Progenitor cell of endocrine pancreas (in vitro differentiated cells): ENCODE measurements around the gene RPL18. TPM values are rescaled to one million over a fixed set of nuclear protein-coding genes. Genes with fewer than 3 reads are reported as not detected.
A peak's percentile ranks its signal among the peaks of the same experiment; 100 is the strongest.

Source experiments
- DNase-seq: peaks from one replicate; pipeline ENCODE4 v3.0.0; 2021; ENCODE audit warnings: low spot score; ENCODE audit not compliant: unreplicated experiment
- H3K27ac Mint-ChIP-seq: 2 replicates; pipeline ENCODE4 v1.8.0; 2021; ENCODE audit warnings: mild to moderate bottlenecking, moderate library complexity, mixed read lengths
- H3K27me3 Mint-ChIP-seq: 2 replicates; pipeline ENCODE4 v1.8.0; 2021; ENCODE audit warnings: mixed read lengths
- H3K36me3 Mint-ChIP-seq: 2 replicates; pipeline ENCODE4 v1.8.0; 2022; ENCODE audit warnings: mixed read lengths; ENCODE audit not compliant: insufficient read depth
- H3K4me1 Mint-ChIP-seq: 2 replicates; pipeline ENCODE4 v1.8.0; 2021; ENCODE audit warnings: low read depth, mixed read lengths
- H3K4me3 Mint-ChIP-seq: 2 replicates; pipeline ENCODE4 v1.8.0; 2021; ENCODE audit warnings: low read depth, mild to moderate bottlenecking, moderate library complexity, mixed read lengths
- H3K9me3 Mint-ChIP-seq: 2 replicates; pipeline ENCODE4 v1.8.0; 2021; ENCODE audit warnings: low read depth, mixed read lengths
- total RNA-seq: library from RNA; stranded (reverse); gene quantifications from 2 replicates; pipeline ENCODE4 v1.2.1, GENCODE V29; 2021
- TF ChIP-seq, protein P1 (sequence below): fragments of 200-600 bp; sonication (generic); IDR thresholded peaks from one replicate; pipeline ENCODE4 v1.5.0; 2021; ENCODE audit warnings: antibody characterized with exemption, mild to moderate bottlenecking; ENCODE audit not compliant: unreplicated experiment

Gene RPL18
- total RNA-seq, 1 donor from 2014 or later = 1,379 TPM

DNA sequence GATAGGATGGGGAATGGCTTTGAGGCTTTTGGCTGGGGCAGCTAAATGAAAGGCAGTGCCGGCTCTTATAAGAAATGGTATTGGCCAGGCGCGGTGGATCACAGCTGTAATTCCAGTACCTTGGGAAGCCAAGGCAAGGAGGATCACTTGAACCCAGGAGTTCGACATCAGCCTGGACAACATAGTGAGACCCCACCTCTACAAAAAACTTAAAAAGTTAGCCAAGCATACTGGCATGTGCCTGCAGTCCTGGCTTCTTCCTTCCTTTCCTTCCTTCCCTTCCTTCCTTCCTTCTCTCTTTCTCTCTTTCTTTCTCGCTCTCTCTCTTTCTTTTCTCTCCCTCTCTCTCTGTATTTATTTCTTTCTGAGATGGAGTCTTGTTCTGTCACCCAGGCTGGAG lies 23.9 kb upstream of the RPL18 start:
- Mint-ChIP-seq H3K27ac (no peak overlapping the region), H3K4me1 (peaks cover 11% of the 10 kb centered on the region)
- TF ChIP-seq, protein P1, sequence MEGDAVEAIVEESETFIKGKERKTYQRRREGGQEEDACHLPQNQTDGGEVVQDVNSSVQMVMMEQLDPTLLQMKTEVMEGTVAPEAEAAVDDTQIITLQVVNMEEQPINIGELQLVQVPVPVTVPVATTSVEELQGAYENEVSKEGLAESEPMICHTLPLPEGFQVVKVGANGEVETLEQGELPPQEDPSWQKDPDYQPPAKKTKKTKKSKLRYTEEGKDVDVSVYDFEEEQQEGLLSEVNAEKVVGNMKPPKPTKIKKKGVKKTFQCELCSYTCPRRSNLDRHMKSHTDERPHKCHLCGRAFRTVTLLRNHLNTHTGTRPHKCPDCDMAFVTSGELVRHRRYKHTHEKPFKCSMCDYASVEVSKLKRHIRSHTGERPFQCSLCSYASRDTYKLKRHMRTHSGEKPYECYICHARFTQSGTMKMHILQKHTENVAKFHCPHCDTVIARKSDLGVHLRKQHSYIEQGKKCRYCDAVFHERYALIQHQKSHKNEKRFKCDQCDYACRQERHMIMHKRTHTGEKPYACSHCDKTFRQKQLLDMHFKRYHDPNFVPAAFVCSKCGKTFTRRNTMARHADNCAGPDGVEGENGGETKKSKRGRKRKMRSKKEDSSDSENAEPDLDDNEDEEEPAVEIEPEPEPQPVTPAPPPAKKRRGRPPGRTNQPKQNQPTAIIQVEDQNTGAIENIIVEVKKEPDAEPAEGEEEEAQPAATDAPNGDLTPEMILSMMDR = no peak

DNA sequence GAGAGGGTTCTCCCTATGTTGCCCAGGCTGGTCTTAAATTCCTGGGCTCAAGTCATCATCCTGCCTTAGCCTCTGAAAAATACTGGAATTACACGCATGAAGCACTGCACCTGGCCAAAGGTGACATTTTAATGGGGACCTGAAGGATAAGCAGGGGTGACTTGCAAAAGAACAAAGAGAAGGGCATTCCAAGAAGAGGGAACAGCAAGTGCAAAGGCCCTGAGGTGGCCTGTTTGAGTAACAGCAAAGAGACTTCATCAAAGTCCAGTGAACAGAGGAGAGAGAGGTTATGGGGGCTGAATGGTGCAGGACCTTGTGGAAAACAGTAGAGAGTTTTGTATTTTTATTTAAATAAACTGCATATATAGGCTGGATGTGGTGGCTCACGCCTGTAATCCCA lies 22.9 kb upstream of the RPL18 start:
- Mint-ChIP-seq H3K4me1 (peaks cover 12% of the 10 kb centered on the region), H3K9me3 (no peaks in the 10 kb centered on the region), H3K27ac (no peak overlapping the region), H3K27me3 (peaks cover 18% of the 10 kb centered on the region), H3K36me3 (no peaks in the 10 kb centered on the region), H3K4me3 (no peak overlapping the region)
- no peak for DNase-seq
- TF ChIP-seq, protein P1 = no peak

More for the DNA sequence above, 23.9 kb upstream of the RPL18 start:
- DNase-seq = no peak
- H3K9me3 Mint-ChIP-seq = no peaks in the 10 kb centered on the region
- H3K36me3 Mint-ChIP-seq = no peaks in the 10 kb centered on the region
- no peak overlapping the region for H3K4me3 Mint-ChIP-seq
- peaks cover 18% of the 10 kb centered on the region for H3K27me3 Mint-ChIP-seq

DNA sequence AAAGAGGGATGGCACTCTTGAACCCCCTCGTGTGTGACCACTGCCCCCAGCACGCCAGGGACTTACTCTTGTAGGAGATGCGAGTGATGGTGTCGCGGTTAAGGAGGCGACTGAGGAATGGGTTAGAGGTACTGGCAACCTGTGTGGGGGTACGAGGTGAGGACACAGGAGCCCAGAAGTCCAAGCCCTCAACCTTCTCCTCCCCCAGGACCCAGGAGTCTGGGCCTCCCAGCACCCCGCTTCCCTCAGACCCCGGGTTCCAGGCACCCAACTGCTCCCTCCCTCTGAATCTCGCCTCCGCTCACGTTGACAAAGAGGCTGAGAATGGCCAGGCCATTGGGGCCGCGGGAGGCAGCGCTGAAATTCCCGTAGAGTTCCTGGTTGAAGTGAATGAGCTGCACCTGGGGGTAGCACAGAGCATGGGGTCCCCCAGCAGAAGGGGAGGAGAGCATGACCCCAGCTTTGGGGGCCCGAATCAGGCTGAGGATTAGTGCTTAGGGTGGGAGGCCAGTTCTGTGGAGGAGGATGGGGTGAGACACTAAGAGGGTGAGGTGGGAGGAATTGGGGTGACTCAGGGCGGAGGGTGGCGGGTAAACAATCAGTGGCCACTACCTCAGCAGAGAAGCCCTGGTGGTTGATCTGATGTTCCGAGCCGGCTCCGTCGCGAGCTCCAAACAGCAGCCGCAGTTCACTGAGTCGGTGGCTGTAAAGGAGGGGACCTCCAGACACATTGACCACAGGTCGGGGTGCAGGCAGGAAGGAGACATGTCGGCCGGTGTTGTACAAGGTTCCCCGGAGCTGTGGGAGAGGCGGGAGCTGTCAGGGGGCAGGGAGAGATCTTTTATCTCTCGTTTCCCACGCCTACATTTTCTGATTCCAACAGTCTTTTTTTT lies 20.8 kb upstream of the RPL18 start:
- TF ChIP-seq, protein P1 = no peak
- Mint-ChIP-seq H3K27ac (peak overlapping the region; percentile 91), H3K4me3 (no peak overlapping the region), H3K27me3 (peaks cover 16% of the 10 kb centered on the region), H3K9me3 (no peaks in the 10 kb centered on the region), H3K36me3 (no peaks in the 10 kb centered on the region), H3K4me1 (peaks cover 9% of the 10 kb centered on the region)
- no peak for DNase-seq

DNA sequence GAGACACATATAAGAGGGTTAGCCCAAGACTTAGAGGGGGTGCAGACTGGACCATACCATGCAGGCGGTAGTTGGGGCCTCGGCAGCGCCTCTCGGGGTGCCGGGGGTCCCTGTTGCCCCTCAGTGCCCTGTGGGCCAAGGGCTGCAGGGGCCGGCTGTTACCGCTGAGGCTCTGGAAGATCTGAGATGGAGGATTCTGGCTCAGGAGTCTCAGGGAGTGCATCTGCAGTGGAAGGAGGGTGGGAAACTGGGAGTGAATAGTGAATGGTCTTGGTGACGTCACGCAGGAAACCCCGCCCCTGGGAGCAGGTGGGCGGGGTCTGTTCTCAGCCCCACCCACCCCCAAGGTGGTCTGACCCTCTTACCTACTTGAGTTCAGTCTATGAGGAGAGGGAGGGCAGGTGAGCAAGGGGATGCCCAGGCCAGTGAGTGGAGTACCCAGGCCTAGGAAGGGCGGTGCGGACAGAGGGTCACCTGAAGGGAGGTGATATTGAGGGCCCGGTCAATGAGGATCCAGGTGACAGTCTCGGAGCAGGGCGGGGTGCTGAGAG lies 19.9 kb upstream of the RPL18 start:
- Mint-ChIP-seq H3K27ac (peak overlapping the region; percentile 33), H3K27me3 (peaks cover 16% of the 10 kb centered on the region), H3K4me3 (no peak overlapping the region), H3K36me3 (no peaks in the 10 kb centered on the region), H3K9me3 (no peaks in the 10 kb centered on the region), H3K4me1 (peaks cover 13% of the 10 kb centered on the region)
- TF ChIP-seq, protein P1 = no peak
- DNase-seq = no peak

DNA sequence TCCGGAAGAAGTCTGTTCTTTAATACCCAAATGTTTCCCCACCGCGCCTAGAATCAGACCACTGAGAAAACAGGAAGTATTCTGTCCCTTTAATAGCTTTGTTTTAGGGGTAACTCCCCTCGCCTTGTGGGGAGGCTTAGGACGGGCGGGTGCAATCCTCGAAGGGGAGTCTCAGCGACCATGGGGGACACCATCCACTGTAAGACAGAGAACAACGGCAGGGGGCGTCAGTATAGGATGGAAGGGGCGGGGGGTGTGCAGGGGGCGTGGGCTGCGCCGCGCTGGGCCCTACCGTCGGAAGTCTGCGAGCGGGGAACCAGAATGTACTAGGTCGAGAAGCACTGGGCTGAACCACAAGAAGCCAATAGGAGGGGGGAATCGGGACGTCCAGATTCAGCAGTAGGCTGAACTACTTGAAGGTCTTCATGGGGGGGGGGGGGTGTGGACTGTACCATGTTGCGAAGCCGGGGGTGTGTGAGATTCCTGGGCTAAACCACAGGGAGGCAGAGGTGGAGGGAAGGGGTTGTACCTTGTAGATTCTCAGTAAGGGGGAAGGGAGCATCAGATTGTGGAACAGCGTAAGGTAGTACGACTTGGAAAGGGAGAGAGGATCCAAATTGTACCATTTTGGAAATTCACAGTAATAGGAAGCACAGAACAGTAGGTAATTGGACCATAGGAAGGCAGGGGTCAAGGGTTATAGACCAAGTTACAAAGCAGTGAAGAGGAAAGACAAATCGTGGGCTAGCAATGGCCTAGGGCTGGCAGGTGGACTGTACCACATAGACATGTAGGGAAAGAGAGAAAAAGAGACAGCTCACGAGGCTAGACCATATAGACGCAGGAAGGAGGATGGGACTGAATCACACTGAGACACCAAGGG lies 19.2 kb upstream of the RPL18 start:
- H3K4me1 Mint-ChIP-seq = peaks cover 16% of the 10 kb centered on the region
- no peaks in the 10 kb centered on the region for H3K9me3 Mint-ChIP-seq
- DNase-seq = peak; percentile 62
- H3K36me3 Mint-ChIP-seq = no peaks in the 10 kb centered on the region
- TF ChIP-seq, protein P1 = peak; percentile 24
- peak overlapping the region; percentile 85 for H3K4me3 Mint-ChIP-seq
- peaks cover 16% of the 10 kb centered on the region for H3K27me3 Mint-ChIP-seq
- H3K27ac Mint-ChIP-seq = peak overlapping the region; percentile 97
